Thyroid gland (tissue), 4 donors: ENCODE results near the gene NSDHL.

Source experiments
- POLR2A ChIP-seq, 2 donors: fragments of 450-650 bp; IDR thresholded peaks; one replicate each; pipeline ENCODE4 v1.6.1; 2017; ENCODE audit warnings: antibody characterized with exemption in 2 of 2, mild to moderate bottlenecking in 2 of 2, moderate library complexity in 1 of 2
- TF ChIP-seq, protein P1 (sequence below), 6 experiments: fragments of 200-600 bp in 3 of 6; fragments of 450-650 bp in 3 of 6; sonication (generic) in 3 of 6; IDR thresholded peaks; one replicate each; pipeline ENCODE4 v1.5.1; 2016 to 2019; ENCODE audit warnings: antibody characterized with exemption in 6 of 6, mild to moderate bottlenecking in 2 of 6, inconsistent platforms in 1 of 6, moderate library complexity in 1 of 6

- TF ChIP-seq, protein P1, sequence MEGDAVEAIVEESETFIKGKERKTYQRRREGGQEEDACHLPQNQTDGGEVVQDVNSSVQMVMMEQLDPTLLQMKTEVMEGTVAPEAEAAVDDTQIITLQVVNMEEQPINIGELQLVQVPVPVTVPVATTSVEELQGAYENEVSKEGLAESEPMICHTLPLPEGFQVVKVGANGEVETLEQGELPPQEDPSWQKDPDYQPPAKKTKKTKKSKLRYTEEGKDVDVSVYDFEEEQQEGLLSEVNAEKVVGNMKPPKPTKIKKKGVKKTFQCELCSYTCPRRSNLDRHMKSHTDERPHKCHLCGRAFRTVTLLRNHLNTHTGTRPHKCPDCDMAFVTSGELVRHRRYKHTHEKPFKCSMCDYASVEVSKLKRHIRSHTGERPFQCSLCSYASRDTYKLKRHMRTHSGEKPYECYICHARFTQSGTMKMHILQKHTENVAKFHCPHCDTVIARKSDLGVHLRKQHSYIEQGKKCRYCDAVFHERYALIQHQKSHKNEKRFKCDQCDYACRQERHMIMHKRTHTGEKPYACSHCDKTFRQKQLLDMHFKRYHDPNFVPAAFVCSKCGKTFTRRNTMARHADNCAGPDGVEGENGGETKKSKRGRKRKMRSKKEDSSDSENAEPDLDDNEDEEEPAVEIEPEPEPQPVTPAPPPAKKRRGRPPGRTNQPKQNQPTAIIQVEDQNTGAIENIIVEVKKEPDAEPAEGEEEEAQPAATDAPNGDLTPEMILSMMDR (IDR thresholded peaks at IDR 0.05), result no peak
- TF ChIP-seq POLR2A (IDR thresholded peaks at IDR 0.05), result no peak
These were observed 82.5 kb downstream of the NSDHL start for GRCh38 chrX:152913346-152913745.
